Keratinocyte (primary cell): Measurements from ENCODE around the gene PKLR. TPM values are rescaled to one million over a fixed set of nuclear protein-coding genes. Genes with fewer than 3 reads are reported as not detected.

Source experiments
- DNase-seq: peaks from one replicate; pipeline ENCODE4 v3.0.0-alpha.2; 2011; ENCODE audit warnings: low read depth, missing footprints, low spot score
- FAIRE-seq: peaks from 2 replicates; lab custom pipeline; 2011; peaks lifted over from hg19 to GRCh38; lab: Jason Lieb, UNC
- H2AFZ ChIP-seq: 2 replicates; pipeline ENCODE4 v1.6.0; 2012; ENCODE audit warnings: low read length, control low read depth, inconsistent platforms; ENCODE audit not compliant: control insufficient read depth
- H3K27ac ChIP-seq: 2 replicates; pipeline ENCODE4 v1.5.1; 2011; ENCODE audit warnings: low read length; ENCODE audit not compliant: control insufficient read depth, insufficient read depth
- H3K27me3 ChIP-seq: 3 replicates; pipeline ENCODE4 v1.6.0; 2011; ENCODE audit warnings: low read length; ENCODE audit not compliant: control insufficient read depth, insufficient read depth; ENCODE audit errors: extremely low read depth
- H3K36me3 ChIP-seq, 2 experiments: 2 replicates in 1 of 2; 3 replicates in 1 of 2; pipeline ENCODE4 v1.5.1; 2011; ENCODE audit warnings: low read length in 2 of 2, mild to moderate bottlenecking in 1 of 2; ENCODE audit not compliant: control insufficient read depth in 2 of 2, insufficient read depth in 2 of 2; ENCODE audit errors: extremely low read depth in 1 of 2
- H3K4me1 ChIP-seq: 3 replicates; pipeline ENCODE4 v1.5.1; 2011; ENCODE audit warnings: low read length; ENCODE audit not compliant: control insufficient read depth, insufficient read depth; ENCODE audit errors: extremely low read depth
- H3K4me2 ChIP-seq: 3 replicates; pipeline ENCODE4 v1.6.0; 2011; ENCODE audit warnings: low read depth, low read length; ENCODE audit not compliant: control insufficient read depth, insufficient read depth; ENCODE audit errors: extremely low read depth
- H3K4me3 ChIP-seq, 3 experiments: fragments of 200-600 bp in 1 of 3; sonication (generic) in 1 of 3; 2 replicates in 2 of 3; 3 replicates in 1 of 3; pipeline ENCODE4 v1.5.1; 2011 to 2016; ENCODE audit warnings: low read length in 3 of 3, mild to moderate bottlenecking in 3 of 3, control low read depth in 2 of 3, inconsistent platforms in 1 of 3, low read depth in 1 of 3, mixed read lengths in 1 of 3, mixed run types in 1 of 3, moderate library complexity in 1 of 3; ENCODE audit not compliant: control insufficient read depth in 2 of 3, insufficient read depth in 2 of 3; ENCODE audit errors: extremely low read depth in 1 of 3
- H3K79me2 ChIP-seq: 2 replicates; pipeline ENCODE4 v1.6.0; 2012; ENCODE audit warnings: low read length; ENCODE audit not compliant: control insufficient read depth, insufficient read depth
- H3K9ac ChIP-seq: 3 replicates; pipeline ENCODE4 v1.6.0; 2011; ENCODE audit warnings: low read length; ENCODE audit not compliant: control insufficient read depth, insufficient read depth; ENCODE audit errors: extremely low read depth
- H3K9me1 ChIP-seq: 3 replicates; pipeline ENCODE4 v1.6.0; 2011; ENCODE audit warnings: low read length; ENCODE audit not compliant: control insufficient read depth, insufficient read depth; ENCODE audit errors: extremely low read depth
- H3K9me3 ChIP-seq: 2 replicates; pipeline ENCODE4 v1.5.1; 2012; ENCODE audit warnings: low read depth, low read length; ENCODE audit not compliant: control insufficient read depth
- H4K20me1 ChIP-seq: 3 replicates; pipeline ENCODE4 v1.6.0; 2011; ENCODE audit warnings: low read length; ENCODE audit not compliant: control insufficient read depth, insufficient read depth; ENCODE audit errors: extremely low read depth
- CTCF ChIP-seq, 3 experiments: IDR thresholded peaks in 1 of 3; conservative IDR thresholded peaks in 1 of 3; optimal IDR thresholded peaks in 1 of 3; 2 replicates in 2 of 3; 3 replicates in 1 of 3; pipeline versions ENCODE3 to v1.5.1; 2011; ENCODE audit warnings: low read length in 3 of 3, mild to moderate bottlenecking in 3 of 3, moderate library complexity in 2 of 3, control low read depth in 1 of 3, inconsistent platforms in 1 of 3; ENCODE audit not compliant: insufficient read depth in 2 of 3; ENCODE audit errors: extremely low read depth in 1 of 3
- EZH2 ChIP-seq: IDR thresholded peaks from one replicate; pipeline ENCODE4 v1.6.1; 2012; ENCODE audit warnings: inconsistent platforms, mild to moderate bottlenecking, low read length, moderate library complexity
- dilution Hi-C: fragments of 300-500 bp; cut with MboI; formaldehyde crosslinking; loops from one replicate; pipeline ENCODE4 v1.7.0; 2020; ENCODE audit warnings: low sequenced_read_pairs; ENCODE audit not compliant: extremely low pct_ligation_motif_present
- polyA plus RNA-seq, 5 experiments: library from polyadenylated mRNA; depleted of rRNA in 3 of 5; stranded (reverse) in 3 of 5; stranded (forward) in 1 of 5; unstranded in 1 of 5; fragments of >200 nt; gene quantifications; 1 replicate in 1 of 5; 2 replicates in 3 of 5; 3 replicates in 1 of 5; pipeline versions ENCODE4 v1.2.1 to v1.2.3, GENCODE V29; 2011 to 2012; ENCODE audit warnings: missing spikeins in 2 of 5, low read depth in 1 of 5, low replicate concordance in 1 of 5

Gene PKLR
- polyA plus RNA-seq, 1 donor (not counting 4 experiments of a cell fraction or from before 2014, with no cell fraction given) = 0.03 TPM

GRCh38 chr1:155245163-155245524 lies 56.1 kb downstream of the PKLR start:
- Histone ChIP-seq H3K4me2 (peak overlapping the region; percentile 86), H3K9me1 (no peaks in the 10 kb centered on the region), H3K9ac (peak overlapping the region; percentile 84), H3K27me3 (no peaks in the 10 kb centered on the region), H3K9me3 (no peaks in the 10 kb centered on the region), H3K36me3 (peaks cover 11 to 16% of the 10 kb centered on the region in 2 experiments), H2AFZ (peak overlapping the region; percentile 94), H3K27ac (peak overlapping the region; percentile 71), H3K79me2 (no peaks in the 10 kb centered on the region), H3K4me3 (peak overlapping the region; percentile 66 to 80 (median 75)), H4K20me1 (no peaks in the 10 kb centered on the region), H3K4me1 (peaks cover 19% of the 10 kb centered on the region)
- dilution Hi-C loops = no loop called here
- DNase-seq (no peak), FAIRE-seq (no peak)
- no peak for TF ChIP-seq EZH2
- no peak for TF ChIP-seq CTCF (optimal IDR thresholded peaks at IDR 0.05 in 1 of 3, IDR thresholded peaks at IDR 0.05 in 1 of 3, conservative IDR thresholded peaks at IDR 0.05 in 1 of 3; ENCODE audit: extremely low read depth in 1 of 3, insufficient read depth in 2 of 3, low read length in 3 of 3)

GRCh38 chr1:155244368-155245162 lies 56.7 kb downstream of the PKLR start:
- Histone ChIP-seq H3K36me3 (peaks cover 11 to 13% of the 10 kb centered on the region in 2 experiments), H4K20me1 (no peaks in the 10 kb centered on the region), H3K9me1 (no peaks in the 10 kb centered on the region), H3K4me3 (peak overlapping the region; percentile 66 to 80 (median 75)), H2AFZ (peak overlapping the region; percentile 94), H3K79me2 (no peaks in the 10 kb centered on the region), H3K27me3 (no peaks in the 10 kb centered on the region), H3K27ac (peak overlapping the region; percentile 71), H3K4me2 (peak overlapping the region; percentile 86), H3K9me3 (no peaks in the 10 kb centered on the region), H3K4me1 (peaks cover 19% of the 10 kb centered on the region), H3K9ac (peak overlapping the region; percentile 84)
- dilution Hi-C loops = no loop called here
- DNase-seq (peak; percentile 97), FAIRE-seq (no peak)
- TF ChIP-seq CTCF (optimal IDR thresholded peaks at IDR 0.05 in 1 of 3, IDR thresholded peaks at IDR 0.05 in 1 of 3, conservative IDR thresholded peaks at IDR 0.05 in 1 of 3; ENCODE audit: extremely low read depth in 1 of 3, insufficient read depth in 2 of 3, low read length in 3 of 3) (peak in 1 of 3 experiments; percentile 56), EZH2 (no peak)
